Breast epithelium (tissue), 4 donors: ENCODE results near the gene ATN1. TPM values are rescaled to one million over a fixed set of nuclear protein-coding genes. Genes with fewer than 3 reads are reported as not detected.

Experiments
- DNase-seq, 2 donors: peaks; one replicate each; pipeline ENCODE4 v3.0.0-alpha.2; 2019; ENCODE audit warnings: low spot score in 2 of 2
- H3K27ac ChIP-seq, 2 donors: fragments of 200-600 bp; sonication (generic) in 1 of 2; one replicate each; pipeline ENCODE4 v1.5.1; 2016 to 2019; ENCODE audit warnings: mild to moderate bottlenecking in 1 of 2
- H3K27me3 ChIP-seq, 2 donors: fragments of 200-600 bp; sonication (generic) in 1 of 2; one replicate each; pipeline versions ENCODE4 v1.5.1 to v1.6.0; 2017 to 2019; ENCODE audit warnings: control low read depth in 1 of 2, mild to moderate bottlenecking in 1 of 2
- H3K36me3 ChIP-seq: fragments of 200-600 bp; one replicate; pipeline ENCODE4 v1.5.1; 2019
- H3K4me1 ChIP-seq, 2 donors: fragments of 200-600 bp; sonication (generic); one replicate each; pipeline ENCODE4 v1.5.1; 2016 to 2019; ENCODE audit warnings: control low read depth in 1 of 2
- H3K4me3 ChIP-seq, 3 donors: fragments of 200-600 bp; sonication (generic); 1 replicate in 2 of 3; 2 replicates in 1 of 3; pipeline ENCODE4 v1.5.1; 2016 to 2019; ENCODE audit warnings: mild to moderate bottlenecking in 3 of 3, moderate library complexity in 2 of 3
- H3K9me3 ChIP-seq, 2 donors: fragments of 200-600 bp; sonication (generic) in 1 of 2; one replicate each; pipeline ENCODE4 v1.5.1; 2016 to 2019; ENCODE audit warnings: control low read depth in 1 of 2
- POLR2A ChIP-seq: fragments of 450-650 bp; IDR thresholded peaks from one replicate; pipeline ENCODE4 v1.6.1; 2016; ENCODE audit warnings: antibody characterized with exemption, mild to moderate bottlenecking, moderate library complexity
- POLR2AphosphoS5 ChIP-seq, 3 donors: sonication (generic); formaldehyde crosslinking; IDR thresholded peaks; one replicate each; pipeline ENCODE4 v1.6.1; 2017; ENCODE audit warnings: antibody characterized with exemption in 3 of 3
- intact Hi-C: fragments of 100-400 bp; cut with DNase I; formaldehyde crosslinking; loops from one replicate; pipeline ENCODE4 v1.15.1; 2023; ENCODE audit warnings: low total_unique reads
- total RNA-seq, 3 donors: library from RNA; depleted of rRNA; stranded (reverse); fragments of >200 nt; gene quantifications; one replicate each; pipeline ENCODE4 v1.1.0, GENCODE V29; 2016
- TF ChIP-seq, protein P1 (sequence below), 3 donors: fragments of 450-650 bp; IDR thresholded peaks; one replicate each; pipeline ENCODE4 v1.5.1; 2016 to 2017; ENCODE audit warnings: antibody characterized with exemption in 3 of 3, mild to moderate bottlenecking in 3 of 3, moderate library complexity in 3 of 3

Gene ATN1
- total RNA-seq, 3 donors from 2014 or later = 57.9 to 96.4 (median 59.7) TPM

DNA sequence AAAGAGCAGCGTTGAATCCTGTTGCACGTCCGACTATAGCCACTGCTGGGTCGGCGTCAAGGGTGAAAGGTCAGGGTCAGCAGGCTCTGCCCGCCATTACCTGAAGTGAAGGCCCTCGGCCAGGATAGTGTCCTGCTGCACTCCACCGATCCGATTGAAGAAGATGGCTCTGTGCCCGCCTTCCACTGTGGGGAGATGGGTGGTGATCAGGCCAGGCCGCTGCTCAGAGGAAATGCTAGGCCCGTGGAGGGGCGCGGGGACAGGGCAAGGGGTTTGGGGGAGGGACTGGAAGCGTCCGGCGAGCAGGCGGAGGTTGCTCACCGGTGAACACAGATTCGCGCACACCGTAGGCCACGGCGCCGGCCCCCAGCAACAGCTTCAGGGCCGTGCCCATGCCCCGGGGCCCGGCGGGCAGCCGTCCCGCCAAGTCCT, 42.4 kb downstream of the ATN1 start:
- intact Hi-C loops = no loop called here
- no peak for DNase-seq
- H3K9me3 ChIP-seq = no peaks in the 10 kb centered on the region
- peaks cover 8% of the 10 kb centered on the region for H3K36me3 ChIP-seq
- peak overlapping the region; percentile 81 to 98 (median 90) for H3K4me3 ChIP-seq
- H3K27ac ChIP-seq = peak overlapping the region; percentile 92 to 94
- H3K27me3 ChIP-seq = no peaks in the 10 kb centered on the region
- peaks cover 4 to 24% of the 10 kb centered on the region in 2 donors for H3K4me1 ChIP-seq
- no peak for TF ChIP-seq POLR2A
- no peak for TF ChIP-seq POLR2AphosphoS5 (IDR thresholded peaks at IDR 0.05)
- TF ChIP-seq, protein P1, sequence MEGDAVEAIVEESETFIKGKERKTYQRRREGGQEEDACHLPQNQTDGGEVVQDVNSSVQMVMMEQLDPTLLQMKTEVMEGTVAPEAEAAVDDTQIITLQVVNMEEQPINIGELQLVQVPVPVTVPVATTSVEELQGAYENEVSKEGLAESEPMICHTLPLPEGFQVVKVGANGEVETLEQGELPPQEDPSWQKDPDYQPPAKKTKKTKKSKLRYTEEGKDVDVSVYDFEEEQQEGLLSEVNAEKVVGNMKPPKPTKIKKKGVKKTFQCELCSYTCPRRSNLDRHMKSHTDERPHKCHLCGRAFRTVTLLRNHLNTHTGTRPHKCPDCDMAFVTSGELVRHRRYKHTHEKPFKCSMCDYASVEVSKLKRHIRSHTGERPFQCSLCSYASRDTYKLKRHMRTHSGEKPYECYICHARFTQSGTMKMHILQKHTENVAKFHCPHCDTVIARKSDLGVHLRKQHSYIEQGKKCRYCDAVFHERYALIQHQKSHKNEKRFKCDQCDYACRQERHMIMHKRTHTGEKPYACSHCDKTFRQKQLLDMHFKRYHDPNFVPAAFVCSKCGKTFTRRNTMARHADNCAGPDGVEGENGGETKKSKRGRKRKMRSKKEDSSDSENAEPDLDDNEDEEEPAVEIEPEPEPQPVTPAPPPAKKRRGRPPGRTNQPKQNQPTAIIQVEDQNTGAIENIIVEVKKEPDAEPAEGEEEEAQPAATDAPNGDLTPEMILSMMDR (IDR thresholded peaks at IDR 0.05) = no peak

DNA sequence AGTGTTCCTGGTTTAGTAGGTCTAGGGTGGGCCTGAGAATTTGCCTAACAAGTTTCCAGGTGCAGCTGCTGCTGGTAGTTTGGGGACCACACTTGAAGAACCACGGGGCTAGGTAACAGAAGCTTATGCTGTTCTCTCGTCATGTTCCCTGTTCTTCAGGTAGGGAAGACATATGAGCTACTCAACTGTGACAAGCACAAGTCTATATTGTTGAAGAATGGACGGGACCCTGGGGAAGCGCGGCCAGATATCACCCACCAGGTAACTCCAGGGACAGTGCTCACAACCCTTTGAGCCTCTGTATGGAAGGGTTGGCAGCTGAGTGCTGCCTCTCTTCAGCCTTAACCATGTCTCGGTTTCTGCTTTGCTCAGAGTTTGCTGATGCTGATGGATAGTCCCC, 46.4 kb downstream of the ATN1 start:
- no peak for DNase-seq
- intact Hi-C loops = no loop called here
- no peak overlapping the region for H3K4me3 ChIP-seq
- no peak overlapping the region for H3K27ac ChIP-seq
- no peaks in the 10 kb centered on the region for H3K27me3 ChIP-seq
- TF ChIP-seq POLR2A (no peak), POLR2AphosphoS5 (IDR thresholded peaks at IDR 0.05) (no peak)
- TF ChIP-seq, protein P1 (IDR thresholded peaks at IDR 0.05) = no peak
- H3K36me3 ChIP-seq = peaks cover 4% of the 10 kb centered on the region
- no peaks in the 10 kb centered on the region for H3K9me3 ChIP-seq
- peaks cover 3 to 4% of the 10 kb centered on the region in 2 donors for H3K4me1 ChIP-seq

DNA sequence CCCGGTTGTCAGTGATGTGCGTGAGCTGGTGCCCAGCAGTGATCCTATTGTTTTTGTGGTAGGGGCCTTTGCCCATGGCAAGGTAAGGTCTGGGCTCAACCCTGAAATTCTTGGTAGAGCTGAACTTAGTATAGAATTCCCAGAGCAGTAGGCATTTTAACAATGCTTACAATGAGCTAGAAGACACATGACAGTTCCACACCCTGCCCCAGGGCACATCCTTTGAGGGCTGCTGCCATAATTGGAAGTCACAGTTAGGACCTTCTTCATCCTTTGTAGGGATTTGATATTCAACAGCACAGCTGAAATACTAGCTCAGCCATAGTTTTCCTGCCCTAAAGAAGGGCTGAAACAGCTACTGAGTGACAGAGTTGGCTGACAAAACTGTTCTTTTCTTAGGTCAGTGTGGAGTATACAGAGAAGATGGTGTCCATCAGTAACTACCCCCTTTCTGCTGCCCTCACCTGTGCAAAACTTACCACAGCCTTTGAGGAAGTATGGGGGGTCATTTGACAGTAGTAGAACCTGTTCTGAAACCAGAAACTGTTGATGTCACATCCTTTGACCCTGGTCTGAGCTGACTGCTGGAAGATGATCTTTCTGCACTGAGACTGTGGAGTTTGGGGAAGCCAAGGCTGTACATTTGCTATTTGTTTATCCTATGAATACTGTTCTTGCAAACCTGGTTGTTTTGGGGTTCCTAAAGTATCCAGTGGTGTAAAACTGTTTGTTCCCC, 47.7 kb downstream of the ATN1 start:
- TF ChIP-seq, protein P1 (IDR thresholded peaks at IDR 0.05) = no peak
- no peak for TF ChIP-seq POLR2AphosphoS5 (IDR thresholded peaks at IDR 0.05)
- no peak for TF ChIP-seq POLR2A
- intact Hi-C loops = no loop called here
- Histone ChIP-seq H3K9me3 (no peaks in the 10 kb centered on the region), H3K4me1 (no peaks in the 10 kb centered on the region), H3K27ac (no peak overlapping the region), H3K36me3 (peaks cover 4% of the 10 kb centered on the region), H3K27me3 (no peaks in the 10 kb centered on the region), H3K4me3 (no peak overlapping the region)
- DNase-seq = no peak

DNA sequence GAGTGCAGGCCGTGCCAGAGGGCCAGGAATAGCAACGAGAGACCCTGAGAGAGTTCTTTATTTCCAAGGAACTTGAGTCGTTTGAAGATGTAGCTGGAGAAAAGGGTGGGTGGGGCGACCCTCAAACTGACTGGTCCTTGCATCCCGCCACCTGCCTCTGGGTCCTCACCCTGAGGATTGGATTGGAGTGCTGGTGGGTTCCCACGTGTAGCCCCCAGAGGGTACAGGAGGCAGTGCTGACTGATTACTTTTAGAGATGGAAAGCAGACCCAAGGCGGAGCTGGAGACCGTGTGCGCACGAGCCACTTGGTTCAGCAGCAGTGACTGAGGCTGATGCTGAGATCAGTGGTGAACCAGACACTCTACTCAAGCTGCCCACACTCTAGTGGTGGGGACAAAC, 49.9 kb downstream of the ATN1 start:
- no peak overlapping the region for H3K4me3 ChIP-seq
- H3K36me3 ChIP-seq = peaks cover 4% of the 10 kb centered on the region
- TF ChIP-seq POLR2A (no peak), POLR2AphosphoS5 (IDR thresholded peaks at IDR 0.05) (no peak)
- TF ChIP-seq, protein P1 (IDR thresholded peaks at IDR 0.05) = no peak
- H3K27me3 ChIP-seq = no peaks in the 10 kb centered on the region
- H3K27ac ChIP-seq = no peak overlapping the region
- no peak for DNase-seq
- intact Hi-C loops = no loop called here
- H3K4me1 ChIP-seq = no peaks in the 10 kb centered on the region
- no peaks in the 10 kb centered on the region for H3K9me3 ChIP-seq

DNA sequence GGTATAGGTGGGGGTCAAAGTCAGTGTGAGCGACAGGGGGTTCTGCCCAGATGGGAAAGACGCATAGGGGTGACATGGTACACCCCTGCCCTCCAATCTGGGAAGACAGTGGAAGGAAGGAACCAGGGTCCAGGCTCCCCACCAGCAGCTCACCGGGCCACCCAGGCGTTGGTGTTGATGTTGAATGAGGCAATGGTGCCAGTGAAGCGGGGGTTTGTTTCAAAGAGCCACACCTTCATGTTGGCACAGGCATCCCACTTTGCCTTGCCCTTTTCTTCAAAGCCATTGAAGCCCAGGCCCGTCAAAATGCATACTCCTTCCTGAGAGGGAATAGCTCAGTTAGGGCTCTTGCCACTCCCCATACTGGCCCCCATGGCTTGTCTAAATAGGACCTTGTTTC, 50.4 kb downstream of the ATN1 start:
- Histone ChIP-seq H3K4me1 (no peaks in the 10 kb centered on the region), H3K27me3 (no peaks in the 10 kb centered on the region), H3K27ac (no peak overlapping the region), H3K36me3 (peaks cover 4% of the 10 kb centered on the region), H3K4me3 (no peak overlapping the region), H3K9me3 (no peaks in the 10 kb centered on the region)
- DNase-seq = no peak
- TF ChIP-seq, protein P1 (IDR thresholded peaks at IDR 0.05) = no peak
- TF ChIP-seq POLR2AphosphoS5 (IDR thresholded peaks at IDR 0.05) (no peak), POLR2A (no peak)
- intact Hi-C loops = no loop called here
